Neural cell (in vitro differentiated cells): ENCODE data around the gene RHOT1.

Source experiments
- CTCF ChIP-seq: fragments of 450-650 bp; IDR thresholded peaks from 2 replicates; pipeline ENCODE4 v1.5.1; 2014; ENCODE audit warnings: antibody characterized with exemption, mild to moderate bottlenecking, moderate library complexity; ENCODE audit not compliant: poor library complexity, severe bottlenecking
- EP300 ChIP-seq: fragments of 450-650 bp; conservative IDR thresholded peaks from 2 replicates; pipeline ENCODE4 v1.6.1; 2014; ENCODE audit warnings: antibody characterized with exemption, mild to moderate bottlenecking, moderate library complexity; ENCODE audit not compliant: poor library complexity, severe bottlenecking
- POLR2AphosphoS5 ChIP-seq: IDR thresholded peaks from 2 replicates; pipeline ENCODE4 v1.6.1; 2012

GRCh38 chr17:32258383-32259140 lies 116.3 kb downstream of the RHOT1 start:
- TF ChIP-seq CTCF (no peak), EP300 (no peak), POLR2AphosphoS5 (no peak)
